ENCODE results near the gene CLCF1. TPM values are rescaled to one million over a fixed set of nuclear protein-coding genes. Genes with fewer than 3 reads are reported as not detected.

Gene CLCF1
- polyA plus RNA-seq, 4 donors: 5.4 to 12.9 (median 7.0) TPM

DNA sequence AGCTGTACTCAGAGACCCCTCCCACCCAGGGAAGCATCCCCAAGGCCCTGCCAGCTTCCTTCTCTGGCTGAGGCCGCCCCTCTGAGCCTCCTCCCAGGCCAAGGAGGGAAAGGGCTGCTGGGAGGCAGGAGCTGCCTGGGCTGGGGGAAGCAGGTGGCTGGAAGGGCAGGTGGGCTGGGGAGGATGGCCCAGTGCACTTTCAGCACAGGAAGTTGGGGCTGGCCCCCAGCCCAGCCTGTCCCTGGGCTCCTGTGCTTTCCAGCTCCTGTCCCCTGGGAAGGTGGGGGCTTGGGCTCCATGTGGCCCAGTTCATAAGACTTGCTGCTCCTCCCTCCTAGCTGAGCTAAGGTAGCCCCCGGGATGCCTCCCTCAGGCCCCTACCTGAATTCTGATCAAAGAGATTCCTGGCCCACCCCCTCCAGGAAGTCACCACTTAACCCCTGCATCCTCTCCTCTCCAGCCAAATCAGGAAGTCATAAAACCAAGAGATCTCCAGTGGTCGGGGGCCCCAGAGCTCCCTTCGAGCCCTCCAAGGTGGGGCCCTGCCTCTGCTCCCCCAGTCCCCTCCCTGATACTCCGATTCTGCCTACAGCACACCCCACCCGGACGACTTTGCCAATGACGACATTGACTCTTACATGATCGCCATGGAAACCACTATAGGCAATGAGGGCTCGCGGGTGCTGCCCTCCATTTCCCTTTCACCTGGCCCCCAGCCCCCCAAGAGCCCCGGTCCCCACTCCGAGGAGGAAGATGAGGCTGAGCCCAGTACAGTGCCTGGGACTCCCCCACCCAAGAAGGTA is 23.4 kb upstream of the CLCF1 start:
- DNase-seq (ENCODE audit: low read depth in 4 of 4, low spot score in 3 of 4): no peak

DNA sequence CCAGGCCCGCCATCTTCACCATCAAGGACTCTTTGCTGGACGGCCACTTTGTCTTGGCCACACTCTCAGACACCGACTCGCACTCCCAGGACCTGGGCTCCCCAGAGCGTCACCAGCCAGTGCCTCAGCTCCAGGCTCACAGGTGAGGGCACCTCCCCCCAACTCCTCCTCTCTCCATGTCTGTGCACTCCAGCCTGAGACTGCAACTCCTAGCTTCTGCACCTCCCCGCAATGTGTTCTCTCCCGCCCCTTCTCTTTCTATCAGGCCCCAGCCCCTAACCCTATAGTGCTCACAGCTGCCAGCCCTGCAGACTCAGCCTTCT is 22.8 kb upstream of the CLCF1 start:
- no peak for DNase-seq (ENCODE audit: low read depth in 4 of 4, low spot score in 3 of 4)

DNA sequence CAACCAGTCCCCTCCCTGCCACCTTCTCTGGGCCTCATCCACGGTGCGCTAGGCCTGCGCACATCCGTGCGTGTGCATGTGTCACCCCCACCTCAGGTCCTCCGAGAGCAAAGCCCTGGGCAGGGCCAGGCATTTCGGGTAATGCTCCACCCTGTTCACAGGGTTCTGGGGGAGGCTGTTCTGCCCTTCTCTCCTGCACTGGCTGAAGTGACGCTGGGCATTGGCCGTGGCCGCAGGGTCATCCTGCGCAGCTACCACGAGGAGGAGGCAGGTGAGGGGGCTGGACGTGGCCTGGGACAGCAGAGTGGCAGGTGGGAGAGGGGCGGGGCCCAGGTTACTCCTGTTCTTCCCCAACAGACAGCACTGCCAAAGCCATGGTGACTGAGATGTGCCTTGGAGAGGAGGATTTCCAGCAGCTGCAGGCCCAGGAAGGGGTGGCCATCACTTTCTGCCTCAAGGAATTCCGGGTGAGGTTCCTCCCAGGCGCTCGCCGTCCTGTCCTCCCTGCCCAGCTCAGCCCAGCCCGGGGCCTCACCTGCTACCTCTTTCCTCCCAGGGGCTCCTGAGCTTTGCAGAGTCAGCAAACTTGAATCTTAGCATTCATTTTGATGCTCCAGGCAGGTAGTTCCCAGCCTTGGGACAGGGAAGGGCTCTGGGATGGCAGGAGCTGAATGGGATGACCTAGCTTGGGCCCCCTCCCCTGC is 22.3 kb upstream of the CLCF1 start:
- DNase-seq (ENCODE audit: low read depth in 4 of 4, low spot score in 3 of 4): no peak

DNA sequence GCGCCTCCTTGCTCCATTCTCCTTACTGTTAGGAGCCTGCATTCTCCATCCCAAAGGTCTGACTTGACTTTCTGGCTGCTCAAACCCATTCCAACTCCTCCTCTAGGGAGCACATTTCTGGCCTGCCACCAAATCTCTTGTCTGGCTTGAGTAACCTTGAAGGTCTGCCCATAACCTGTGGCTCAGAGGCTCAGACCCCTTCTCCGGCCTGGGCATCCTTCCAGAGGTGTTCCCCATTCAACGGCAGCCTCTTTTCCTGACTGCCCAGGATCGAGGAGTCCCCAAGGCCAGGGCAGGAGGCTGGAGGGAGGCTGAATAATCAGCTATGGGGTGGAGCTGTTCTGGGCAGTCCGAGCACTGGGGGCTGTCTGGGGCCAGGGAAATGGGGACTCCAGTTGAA is 20.6 kb upstream of the CLCF1 start:
- DNase-seq (ENCODE audit: low read depth in 4 of 4, low spot score in 3 of 4): no peak

DNA sequence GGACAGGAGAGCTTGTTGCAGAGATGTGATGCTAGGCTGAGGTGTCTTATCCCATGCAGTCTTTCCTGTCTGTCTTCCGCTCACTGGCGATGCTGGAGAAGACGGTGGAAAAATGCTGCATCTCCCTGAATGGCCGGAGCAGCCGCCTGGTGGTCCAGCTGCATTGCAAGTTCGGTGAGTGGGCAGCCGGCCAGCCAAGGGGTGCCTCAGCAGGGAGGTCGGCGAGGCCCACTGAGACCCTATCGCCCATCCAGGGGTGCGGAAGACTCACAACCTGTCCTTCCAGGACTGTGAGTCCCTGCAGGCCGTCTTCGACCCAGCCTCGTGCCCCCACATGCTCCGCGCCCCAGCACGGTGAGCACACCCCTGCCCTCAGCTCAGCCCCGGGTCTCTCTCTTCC is 20.0 kb upstream of the CLCF1 start:
- no peak for DNase-seq (ENCODE audit: low read depth in 4 of 4, low spot score in 3 of 4)

DNA sequence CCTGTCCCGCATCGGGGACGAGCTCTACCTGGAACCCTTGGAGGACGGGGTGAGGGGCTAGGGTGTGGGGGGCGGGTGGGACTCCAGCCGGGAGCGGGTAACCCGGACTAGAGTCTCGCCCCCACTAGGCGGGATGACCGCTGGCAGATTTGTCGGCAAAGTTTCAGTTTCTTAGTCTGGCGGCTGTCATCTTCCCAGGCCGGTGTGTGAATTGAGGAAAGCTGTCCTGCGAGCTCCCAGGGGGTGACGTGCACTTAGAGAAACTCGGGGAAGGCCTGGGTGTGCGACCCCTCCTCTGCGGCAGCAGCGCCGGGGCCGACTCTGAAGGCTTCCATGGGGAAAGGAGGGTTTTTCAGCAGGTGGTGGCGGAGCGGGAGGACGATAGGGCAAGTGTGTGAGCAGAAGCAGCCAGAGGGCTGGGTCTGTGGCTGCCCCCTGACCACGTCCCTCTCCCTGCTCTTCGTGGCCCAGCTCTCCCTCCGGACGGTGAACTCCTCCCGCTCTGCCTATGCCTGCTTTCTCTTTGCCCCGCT is 18.9 kb upstream of the CLCF1 start:
- no peak for DNase-seq (ENCODE audit: low read depth in 4 of 4, low spot score in 3 of 4)

DNA sequence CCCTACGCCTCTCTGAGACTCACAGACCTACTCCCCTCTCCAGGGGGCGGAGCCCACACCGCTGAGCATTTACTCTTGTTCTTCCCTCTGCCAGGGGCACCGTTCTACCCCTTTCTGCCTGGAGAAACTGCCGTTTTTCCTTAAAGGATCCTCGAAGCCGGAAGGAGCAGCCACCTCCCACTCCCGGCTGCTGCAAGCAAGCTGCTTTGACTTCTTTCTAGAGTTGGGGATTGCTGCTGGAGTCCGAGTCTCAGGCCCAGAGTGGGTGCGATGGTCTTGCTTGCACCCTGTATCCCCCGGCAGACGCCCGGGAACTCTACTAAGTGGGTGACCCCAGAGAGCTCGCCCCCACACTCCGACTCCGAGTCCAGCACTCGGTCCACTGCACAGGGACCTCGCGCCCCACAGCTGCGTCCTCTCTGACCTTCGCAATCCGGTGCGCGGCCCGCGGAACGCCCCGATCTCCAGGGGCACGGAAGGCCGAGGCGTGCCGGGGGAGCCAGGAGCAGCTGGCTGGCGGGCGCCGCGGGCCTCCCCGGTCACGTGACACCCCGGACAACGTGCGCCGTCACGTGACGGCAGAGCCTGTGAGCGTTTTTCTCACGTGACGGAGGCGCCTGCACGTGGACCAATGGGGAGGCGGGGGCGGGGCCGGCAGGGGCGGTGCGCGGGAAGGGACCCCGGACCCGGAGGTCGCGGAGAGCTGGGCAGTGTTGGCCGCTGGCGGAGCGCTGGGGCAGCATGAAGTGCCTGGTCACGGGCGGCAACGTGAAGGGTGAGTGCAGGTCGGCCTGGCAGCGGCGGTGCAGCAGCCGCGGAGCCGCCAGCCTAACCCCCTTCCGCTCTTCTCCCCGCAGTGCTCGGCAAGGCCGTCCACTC is 18.1 kb upstream of the CLCF1 start, which contains the start of gene RAD9A:
TSS of gene RAD9A (plus strand) at position 683 of the 879 bp plus-strand sequence. CDS start at position 742, 59 bp downstream.
- peak; percentile 87 to 91 (median 88) for DNase-seq (ENCODE audit: low read depth in 4 of 4, low spot score in 3 of 4)

DNA sequence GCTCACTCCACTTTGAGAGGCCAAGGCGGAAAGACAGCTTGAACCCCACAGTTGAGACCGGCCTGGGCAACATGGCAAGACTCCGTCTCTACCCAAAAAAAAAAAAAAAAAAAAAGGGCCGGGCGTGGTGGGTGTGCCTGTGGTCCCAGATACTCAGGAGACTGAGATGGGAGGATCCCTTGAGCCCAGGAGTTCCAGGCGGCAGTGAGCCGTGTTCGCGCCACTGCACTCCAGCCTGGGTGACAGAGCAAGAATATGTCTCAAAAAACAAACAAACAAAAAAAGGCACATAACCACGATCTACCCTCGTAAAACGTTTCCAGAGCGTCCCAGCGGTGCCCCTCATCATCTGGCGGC is 17.5 kb upstream of the CLCF1 start:
- DNase-seq (ENCODE audit: low read depth in 4 of 4, low spot score in 3 of 4): no peak

DNA sequence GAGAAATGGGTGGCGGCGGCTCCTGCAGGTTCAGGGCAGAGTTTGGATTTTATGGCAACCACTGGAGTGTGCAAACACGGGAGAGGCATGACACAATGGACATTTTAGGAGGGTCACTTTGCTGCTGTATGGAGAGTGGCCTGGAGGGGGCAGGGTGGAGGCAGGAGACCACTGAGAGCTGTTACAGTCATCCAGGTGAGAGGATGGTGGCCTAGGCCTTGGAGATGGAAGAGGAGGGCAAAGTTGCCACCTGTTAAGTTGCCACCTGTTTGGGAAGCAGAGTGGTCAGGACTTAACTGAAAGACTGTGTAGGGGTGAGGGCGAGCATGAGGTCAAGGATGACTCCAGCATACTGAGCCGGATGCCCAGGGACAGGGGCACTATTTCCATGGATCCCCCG is 16.1 kb upstream of the CLCF1 start:
- no peak for DNase-seq (ENCODE audit: low read depth in 4 of 4, low spot score in 3 of 4)

DNA sequence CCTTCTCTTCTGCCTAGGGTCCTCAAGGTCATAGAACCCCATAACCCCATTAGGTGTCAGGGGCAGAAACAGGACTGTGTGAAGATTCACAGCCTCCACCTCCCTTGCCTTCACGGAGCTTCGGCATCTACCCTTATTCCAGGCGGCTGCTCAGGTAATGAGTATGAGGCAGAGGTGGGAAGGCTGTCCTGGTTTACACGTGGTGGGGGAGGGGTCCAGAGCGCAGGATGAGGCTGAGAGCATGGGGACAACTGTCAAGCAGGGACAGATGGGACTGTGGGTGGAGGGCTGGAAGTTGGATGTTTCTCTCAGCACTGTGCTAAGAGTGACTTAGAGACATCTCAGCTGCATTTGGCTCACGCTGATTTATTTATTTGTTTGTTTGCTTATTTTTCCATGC is 14.1 kb upstream of the CLCF1 start:
- no peak for DNase-seq (ENCODE audit: low read depth in 4 of 4, low spot score in 3 of 4)

DNA sequence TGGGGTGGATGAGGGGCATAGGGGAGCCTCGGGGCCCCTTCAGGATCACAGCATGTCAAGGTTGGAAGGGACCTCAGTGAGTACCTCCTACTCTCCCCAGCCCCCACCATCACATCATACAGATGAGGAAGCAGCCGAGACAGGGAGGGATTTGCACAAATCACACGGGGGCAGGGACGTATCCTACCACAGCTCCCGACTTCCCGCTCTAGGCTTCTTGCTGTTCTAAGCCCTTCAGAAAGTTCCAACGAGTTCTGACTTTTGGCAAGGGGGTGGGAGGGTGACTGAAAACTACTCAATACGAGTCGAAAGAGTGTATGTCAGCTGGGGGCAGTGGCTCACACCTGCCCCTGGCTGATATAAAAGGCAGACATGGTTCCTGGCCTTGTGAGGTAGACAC is 13.7 kb upstream of the CLCF1 start:
- no peak for DNase-seq (ENCODE audit: low read depth in 4 of 4, low spot score in 3 of 4)

DNA sequence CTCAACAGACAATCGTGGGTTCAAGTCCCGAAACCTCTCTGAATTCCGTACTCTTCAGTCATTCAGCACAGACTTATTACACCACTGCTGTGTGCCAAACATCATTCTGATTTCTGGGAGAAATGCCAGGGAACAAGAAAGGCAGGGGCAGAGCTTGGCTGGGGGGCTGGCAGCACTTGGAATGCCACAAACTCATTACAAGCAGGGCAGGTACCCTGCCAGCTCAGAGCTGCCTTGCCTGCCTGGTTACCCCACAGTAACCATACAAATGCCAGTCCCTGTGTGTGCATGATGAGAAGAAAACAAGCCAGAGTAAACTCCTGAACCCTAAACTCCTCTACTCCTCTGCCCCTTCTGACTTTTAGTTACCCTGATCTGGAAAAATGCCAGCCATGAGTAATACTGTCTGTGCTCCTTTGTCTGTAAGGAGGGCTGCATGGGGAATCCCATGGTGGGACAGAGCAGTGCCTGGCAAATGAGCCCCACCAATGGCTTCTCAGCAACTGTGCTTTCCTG is 11.5 kb upstream of the CLCF1 start:
- DNase-seq (ENCODE audit: low read depth in 4 of 4, low spot score in 3 of 4): no peak

DNA sequence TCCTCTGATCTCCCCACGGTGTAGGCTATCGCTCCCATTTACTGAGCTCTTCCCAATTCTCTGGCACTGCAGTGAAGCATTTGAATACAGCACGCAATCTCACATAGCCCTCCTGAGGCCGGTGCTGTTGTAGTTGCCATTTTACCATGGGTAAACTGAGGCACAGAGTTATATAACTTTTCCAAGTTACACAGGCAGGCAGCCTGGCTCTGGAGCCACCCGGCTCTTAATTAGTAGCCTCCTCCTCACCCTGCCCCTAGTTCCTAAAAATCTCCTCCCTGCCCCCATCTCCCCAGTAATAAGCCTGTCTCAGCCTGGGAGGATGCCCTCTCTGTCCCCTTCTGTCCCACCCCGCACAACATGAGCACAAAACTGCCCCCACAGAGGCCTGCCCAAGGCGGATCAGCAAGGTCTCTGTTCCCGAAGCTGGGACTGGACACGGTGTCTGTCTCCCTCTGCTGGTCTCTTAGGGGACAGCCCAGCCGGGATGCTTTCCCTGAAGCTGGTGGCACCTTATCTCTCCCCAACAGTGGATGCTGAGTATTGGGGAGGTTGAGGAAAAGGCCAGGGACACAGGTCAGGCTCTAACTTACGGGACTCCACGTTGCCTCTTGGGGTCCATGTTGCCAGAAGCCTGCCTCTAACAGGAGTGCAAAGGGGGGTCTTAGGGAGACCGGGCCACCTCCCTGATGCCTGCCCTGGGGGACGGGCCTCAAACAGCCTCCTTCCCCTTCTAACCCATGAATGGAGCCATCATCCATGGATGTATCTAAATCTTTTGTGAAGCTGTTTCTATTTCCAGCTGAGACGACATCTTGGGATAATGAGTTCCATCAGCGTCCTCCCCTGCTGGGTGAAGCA is 9.1 kb upstream of the CLCF1 start:
- no peak for DNase-seq (ENCODE audit: low read depth in 4 of 4, low spot score in 3 of 4)

DNA sequence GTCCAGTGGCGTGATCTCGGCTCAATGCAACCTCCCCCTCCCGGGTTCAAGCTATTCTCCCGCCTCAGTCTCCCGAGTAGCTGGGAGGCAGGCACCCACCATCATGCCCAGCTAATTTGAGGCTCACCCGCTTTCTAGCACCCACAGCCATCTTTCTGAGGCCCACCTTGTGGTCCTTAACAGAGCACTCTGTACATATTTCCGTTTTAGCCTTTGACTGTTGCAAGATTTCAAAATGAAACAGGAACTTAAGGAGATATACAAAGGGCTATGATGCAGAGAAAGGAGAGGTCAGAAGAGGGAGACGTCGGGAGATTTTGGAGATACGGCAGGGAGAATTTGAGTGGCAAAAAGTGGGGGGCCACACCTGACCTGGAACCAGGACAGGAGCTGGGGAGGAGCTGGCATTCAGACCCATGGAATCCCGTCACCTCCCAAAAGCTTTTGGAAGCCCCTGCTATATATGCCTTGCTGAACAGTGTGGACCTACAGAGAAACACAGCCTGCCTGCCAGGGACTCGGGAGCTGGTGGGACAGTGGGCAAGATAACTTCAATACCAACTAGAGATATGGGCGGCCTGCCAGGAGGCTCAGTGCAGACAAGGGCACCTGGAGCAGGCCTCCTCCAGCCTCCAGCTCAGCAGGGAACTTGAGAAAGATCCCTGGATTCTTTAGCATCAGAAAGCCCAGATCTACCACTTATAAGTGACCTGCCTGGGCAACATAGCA is 8.0 kb upstream of the CLCF1 start:
- no peak for DNase-seq (ENCODE audit: low read depth in 4 of 4, low spot score in 3 of 4)

DNA sequence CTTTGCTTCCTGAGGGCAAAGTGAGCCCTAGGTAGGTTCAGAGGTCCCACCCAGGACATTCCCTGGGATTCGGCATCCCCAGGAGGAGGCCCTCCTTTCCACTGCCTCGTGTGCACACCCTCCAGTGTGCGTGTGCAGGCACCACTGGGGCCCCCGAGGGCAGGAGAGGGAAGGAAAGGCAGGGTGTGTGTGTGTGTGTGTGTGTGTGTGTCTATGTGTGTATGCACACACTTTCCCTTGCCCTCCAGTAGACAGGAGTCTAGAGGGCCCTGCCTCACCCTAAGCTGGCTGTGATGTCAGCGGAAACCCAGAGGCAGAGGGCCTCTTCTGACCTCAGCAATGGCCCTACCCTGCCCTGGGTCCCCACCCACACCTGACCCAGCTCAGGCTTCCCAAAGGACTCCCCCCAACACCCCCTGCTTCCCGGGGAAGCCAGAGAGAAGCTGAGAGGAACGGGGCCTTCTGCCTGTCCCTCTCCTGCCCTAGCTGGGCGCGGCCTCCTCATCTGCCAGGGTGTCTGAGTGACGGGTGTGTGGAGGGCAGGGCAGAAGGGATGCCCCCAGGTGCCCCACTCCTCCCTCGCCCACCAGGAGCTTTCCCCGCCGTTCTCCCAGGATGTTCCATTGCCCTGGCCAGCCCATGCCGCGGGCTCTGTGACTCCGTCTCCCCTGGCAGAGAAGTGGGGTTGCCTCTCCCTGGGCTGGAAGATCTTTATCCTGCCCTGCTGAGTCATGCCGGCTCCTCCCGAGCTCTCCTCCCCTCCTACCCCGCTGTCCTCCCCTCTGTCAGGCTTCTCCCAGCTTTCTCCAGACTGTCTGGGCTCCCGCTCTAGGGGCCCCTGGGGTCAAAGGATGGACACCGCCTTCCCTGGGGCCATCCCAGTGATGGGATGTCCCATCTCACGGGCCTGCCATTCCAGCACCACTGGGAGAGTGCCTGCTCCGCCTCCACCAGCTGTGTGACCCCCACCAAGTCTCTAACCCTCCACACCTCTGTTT is 6.0 kb upstream of the CLCF1 start:
- DNase-seq (ENCODE audit: low read depth in 4 of 4, low spot score in 3 of 4): no peak

DNA sequence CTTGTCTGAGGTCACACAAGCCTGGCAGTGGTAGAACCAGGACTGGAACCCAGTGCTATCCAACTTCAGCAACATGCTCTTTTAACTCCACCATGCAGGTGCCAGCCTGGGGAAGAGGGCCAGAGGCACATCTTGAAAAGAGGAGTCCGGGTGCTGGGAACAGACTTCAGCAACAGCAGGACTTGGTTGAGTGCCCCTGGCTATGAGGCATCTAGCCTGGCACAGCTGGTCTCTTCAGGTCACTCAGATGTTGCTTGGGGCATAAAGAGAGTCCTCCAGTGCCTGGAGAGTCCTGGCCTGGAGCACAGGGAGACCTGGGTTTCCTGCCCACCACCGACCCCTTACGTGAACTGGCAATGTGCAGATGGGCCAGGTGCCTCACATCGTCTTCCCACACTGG is 5.1 kb upstream of the CLCF1 start:
- no peak for DNase-seq (ENCODE audit: low read depth in 4 of 4, low spot score in 3 of 4)

DNA sequence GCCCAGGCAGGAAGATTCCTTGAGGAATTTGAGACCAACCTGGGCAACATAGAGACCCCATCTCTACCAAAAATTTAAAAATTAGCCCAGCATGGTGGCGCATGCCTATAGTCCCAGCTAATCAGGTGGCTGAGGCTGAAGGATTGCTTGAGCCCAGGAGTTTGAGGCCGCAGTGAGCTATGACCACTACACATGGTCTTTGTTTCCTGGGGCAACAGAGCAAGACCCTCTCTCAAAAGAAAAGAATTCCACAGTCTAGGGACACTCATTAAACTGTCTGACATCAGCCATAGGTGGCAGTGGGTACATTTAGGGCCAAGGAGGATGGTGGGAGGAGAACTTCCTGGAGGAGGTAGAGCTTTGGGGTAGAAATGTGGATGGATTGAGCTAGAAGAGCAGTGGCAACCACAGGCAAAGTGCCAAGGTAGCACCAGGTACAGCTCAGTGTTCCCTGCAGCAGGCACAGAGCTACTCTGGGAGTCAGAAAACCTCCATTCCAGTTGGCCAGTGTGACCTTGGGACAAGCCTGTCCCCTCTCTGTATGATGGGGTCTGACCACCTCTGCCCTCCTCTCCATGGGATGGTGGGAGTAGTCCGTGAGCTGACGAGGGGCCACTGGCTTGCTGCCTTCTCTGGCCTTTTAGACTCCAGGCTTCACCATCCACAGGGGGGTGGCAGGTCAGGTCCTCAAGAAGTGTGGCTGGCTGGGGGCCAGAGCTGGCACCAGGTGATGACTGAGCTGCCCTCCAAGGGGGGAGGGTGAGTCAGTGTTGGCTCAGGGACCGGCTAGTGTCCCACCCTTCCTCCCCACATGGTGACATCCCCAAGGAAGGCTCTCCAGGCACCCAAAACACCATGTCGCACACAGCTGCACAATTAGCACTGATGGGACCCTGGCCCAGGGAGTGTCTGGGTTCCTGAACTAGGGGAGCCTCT is 3.7 kb upstream of the CLCF1 start:
- no peak for DNase-seq (ENCODE audit: low read depth in 4 of 4, low spot score in 3 of 4)
